NT2/D1 (cell line): ENCODE results near the gene TEAD1.

Experiments
- SUZ12 ChIP-seq: IDR thresholded peaks from 2 replicates; pipeline ENCODE4 v1.6.1; 2011; ENCODE audit not compliant: insufficient read length, insufficient read depth; ENCODE audit errors: extremely low read depth
- YY1 ChIP-seq: IDR thresholded peaks from 2 replicates; pipeline ENCODE4 v1.6.1; 2011; ENCODE audit not compliant: insufficient read length, insufficient read depth
- ZNF274 ChIP-seq: IDR thresholded peaks from 2 replicates; pipeline ENCODE4 v1.6.1; 2011; ENCODE audit warnings: mild to moderate bottlenecking, low read depth, low read length

GRCh38 chr11:12646478-12646877 is 27.7 kb upstream of the TEAD1 start:
- no peak for TF ChIP-seq ZNF274
- no peak for TF ChIP-seq YY1
- TF ChIP-seq SUZ12, result no peak
